Measurements from ENCODE around the gene ANKUB1.

Gene ANKUB1

GRCh38 chr3:149801195-149801594, 8.8 kb upstream of the ANKUB1 start:
- H3K4me1 ChIP-seq, result no peaks in the 10 kb centered on the region
- H3K4me3 ChIP-seq (ENCODE audit: low read depth, low read length), result no peak overlapping the region
- no peaks in the 10 kb centered on the region for H3K27me3 ChIP-seq
- H3K9me3 ChIP-seq, result no peaks in the 10 kb centered on the region
- no peak for TF ChIP-seq CTCF (IDR thresholded peaks at IDR 0.05; ENCODE audit: low read depth, low read length)
- no peak for DNase-seq
- H3K36me3 ChIP-seq, result no peaks in the 10 kb centered on the region

GRCh38 chr3:149800693-149801092, 8.3 kb upstream of the ANKUB1 start:
- Histone ChIP-seq H3K36me3 (no peaks in the 10 kb centered on the region), H3K4me3 (ENCODE audit: low read depth, low read length) (no peak overlapping the region), H3K4me1 (no peaks in the 10 kb centered on the region), H3K9me3 (no peaks in the 10 kb centered on the region), H3K27me3 (no peaks in the 10 kb centered on the region)
- no peak for TF ChIP-seq CTCF (IDR thresholded peaks at IDR 0.05; ENCODE audit: low read depth, low read length)
- no peak for DNase-seq

GRCh38 chr3:149796026-149796425, 3.7 kb upstream of the ANKUB1 start:
- Histone ChIP-seq H3K36me3 (no peaks in the 10 kb centered on the region), H3K4me1 (no peaks in the 10 kb centered on the region), H3K27me3 (peaks cover 20% of the 10 kb centered on the region), H3K4me3 (ENCODE audit: low read depth, low read length) (no peak overlapping the region), H3K9me3 (no peaks in the 10 kb centered on the region)
- DNase-seq, result no peak
- TF ChIP-seq CTCF (IDR thresholded peaks at IDR 0.05; ENCODE audit: low read depth, low read length), result no peak

GRCh38 chr3:149790698-149791097, 1.7 kb downstream of the ANKUB1 start:
- no peaks in the 10 kb centered on the region for H3K4me1 ChIP-seq
- no peak overlapping the region for H3K4me3 ChIP-seq (ENCODE audit: low read depth, low read length)
- H3K9me3 ChIP-seq, result no peaks in the 10 kb centered on the region
- H3K36me3 ChIP-seq, result no peaks in the 10 kb centered on the region
- DNase-seq, result no peak
- TF ChIP-seq CTCF (IDR thresholded peaks at IDR 0.05; ENCODE audit: low read depth, low read length), result no peak
- peaks cover 44% of the 10 kb centered on the region for H3K27me3 ChIP-seq

GRCh38 chr3:149790268-149790667, 2.1 kb downstream of the ANKUB1 start:
- H3K36me3 ChIP-seq, result no peaks in the 10 kb centered on the region
- H3K9me3 ChIP-seq, result no peaks in the 10 kb centered on the region
- TF ChIP-seq CTCF (IDR thresholded peaks at IDR 0.05; ENCODE audit: low read depth, low read length), result no peak
- H3K4me3 ChIP-seq (ENCODE audit: low read depth, low read length), result no peak overlapping the region
- DNase-seq, result no peak
- H3K4me1 ChIP-seq, result no peaks in the 10 kb centered on the region
- peaks cover 44% of the 10 kb centered on the region for H3K27me3 ChIP-seq

GRCh38 chr3:149784064-149784704, 8.2 kb downstream of the ANKUB1 start:
- H3K9me3 ChIP-seq, result no peaks in the 10 kb centered on the region
- H3K4me3 ChIP-seq (ENCODE audit: low read depth, low read length), result no peak overlapping the region
- no peaks in the 10 kb centered on the region for H3K4me1 ChIP-seq
- H3K27me3 ChIP-seq, result peaks cover 9% of the 10 kb centered on the region
- no peaks in the 10 kb centered on the region for H3K36me3 ChIP-seq
- DNase-seq, result no peak
- no peak for TF ChIP-seq CTCF (IDR thresholded peaks at IDR 0.05; ENCODE audit: low read depth, low read length)
